Activated CD8-positive, alpha-beta memory T cell treated with anti-CD3 and anti-CD28 coated beads for 36 hours (primary cell): ENCODE results near the gene UBAC1. TPM values are rescaled to one million over a fixed set of nuclear protein-coding genes. Genes with fewer than 3 reads are reported as not detected.
"Not testable (repeated sequence)": the region's sequence is repeated elsewhere in the genome, so short reads cannot be mapped to it uniquely, and the experiment has no call there.

Experiments used
- CTCF ChIA-PET: fragments of 350-600 bp; sonication (Branson Sonifier 250); formaldehyde crosslinking; loops from one replicate; lab custom pipeline; 2021; ENCODE audit warnings: antibody characterized with exemption; lab: Charles Lee
- POLR2A ChIA-PET: fragments of 350-600 bp; sonication (Branson Sonifier 250); formaldehyde crosslinking; loops from one replicate; lab custom pipeline; 2021; ENCODE audit warnings: antibody characterized with exemption; lab: Charles Lee
- total RNA-seq, 2 experiments: library from RNA; stranded (reverse); gene quantifications; one replicate each; pipeline ENCODE4 v1.2.3, GENCODE V29; 2021

Gene UBAC1
- total RNA-seq, 2 experiments from 2014 or later: 33.5 to 34.3 TPM

- ChIA-PET POLR2A (no interaction called here), CTCF (interaction anchor here (0.7 kb wide), 1 partner anchor 102 kb away, joined by 3 read pairs; no protein-coding TSS in a partner anchor)
These were observed 62.4 kb downstream of the UBAC1 start for GRCh38 chr9:135898634-135899407.

GRCh38 chr9:135896626-135897025 is 64.5 kb downstream of the UBAC1 start:
- ChIA-PET POLR2A (no interaction called here), CTCF (no interaction called here)

GRCh38 chr9:135896205-135896604 is 65.0 kb downstream of the UBAC1 start:
- ChIA-PET POLR2A (no interaction called here), CTCF (no interaction called here)

GRCh38 chr9:135895202-135895848 is 65.8 kb downstream of the UBAC1 start:
- POLR2A ChIA-PET: no interaction called here
- CTCF ChIA-PET: no interaction called here

- ChIA-PET CTCF (no interaction called here), POLR2A (no interaction called here)
These were observed 68.1 kb downstream of the UBAC1 start for GRCh38 chr9:135893104-135893503.

GRCh38 chr9:135892327-135892726 is 68.8 kb downstream of the UBAC1 start:
- POLR2A ChIA-PET, CTCF ChIA-PET: not testable (repeated sequence)

GRCh38 chr9:135891027-135891631 is 70.0 kb downstream of the UBAC1 start:
- ChIA-PET CTCF (interaction anchor here (0.7 kb wide), 1 partner anchor 14 kb away, joined by 3 read pairs; no protein-coding TSS in a partner anchor), POLR2A (no interaction called here)

- POLR2A ChIA-PET: no interaction called here
- CTCF ChIA-PET: interaction anchor here (0.7 kb wide), 1 partner anchor 13 kb away, joined by 3 read pairs; no protein-coding TSS in a partner anchor
These were observed 70.8 kb downstream of the UBAC1 start for GRCh38 chr9:135890190-135891026.

- ChIA-PET CTCF (no interaction called here), POLR2A (no interaction called here)
These were observed 71.5 kb downstream of the UBAC1 start for GRCh38 chr9:135889564-135890189.

GRCh38 chr9:135888766-135889394 is 72.3 kb downstream of the UBAC1 start:
- POLR2A ChIA-PET: no interaction called here

GRCh38 chr9:135888126-135888765 is 72.9 kb downstream of the UBAC1 start:
- ChIA-PET POLR2A (no interaction called here), CTCF (no interaction called here)

More at GRCh38 chr9:135888766-135889394, 72.3 kb downstream of the UBAC1 start:
- CTCF ChIA-PET: no interaction called here

- CTCF ChIA-PET: no interaction called here
- POLR2A ChIA-PET: no interaction called here
These were observed 73.6 kb downstream of the UBAC1 start for GRCh38 chr9:135887585-135888050.

GRCh38 chr9:135887021-135887507 is 74.1 kb downstream of the UBAC1 start:
- ChIA-PET CTCF (interaction anchor here (1.4 kb wide), 1 partner anchor 19 kb away, joined by 4 read pairs; no protein-coding TSS in a partner anchor), POLR2A (no interaction called here)

GRCh38 chr9:135886147-135886981 is 74.8 kb downstream of the UBAC1 start:
- ChIA-PET CTCF (interaction anchor here (1.4 kb wide), 1 partner anchor 20 kb away, joined by 4 read pairs; no protein-coding TSS in a partner anchor), POLR2A (no interaction called here)

GRCh38 chr9:135885100-135885853 is 75.9 kb downstream of the UBAC1 start:
- ChIA-PET CTCF (interaction anchor here (1.4 kb wide), 1 partner anchor 21 kb away, joined by 4 read pairs; no protein-coding TSS in a partner anchor), POLR2A (no interaction called here)
